Thyroid gland (tissue), 4 donors: ENCODE measurements around the gene TIMM10B. TPM values are rescaled to one million over a fixed set of nuclear protein-coding genes. Genes with fewer than 3 reads are reported as not detected.

Experiments used
- DNase-seq, 2 donors: peaks; one replicate each; pipeline ENCODE4 v3.0.0-alpha.2; 2019
- H3K27ac ChIP-seq, 3 donors: fragments of 200-600 bp; sonication (generic); 1 replicate in 2 of 3; 2 replicates in 1 of 3; pipeline ENCODE4 v1.5.1; 2016 to 2019; ENCODE audit warnings: mild to moderate bottlenecking in 1 of 3, moderate library complexity in 1 of 3
- H3K27me3 ChIP-seq: fragments of 200-600 bp; sonication (generic); one replicate; pipeline ENCODE4 v1.5.1; 2019
- H3K36me3 ChIP-seq, 2 donors: fragments of 200-600 bp; sonication (generic); one replicate each; pipeline ENCODE4 v1.5.1; 2016 to 2019
- H3K4me1 ChIP-seq, 2 donors: fragments of 200-600 bp; sonication (generic); one replicate each; pipeline ENCODE4 v1.5.1; 2017 to 2019
- H3K4me3 ChIP-seq, 3 donors: fragments of 200-600 bp; sonication (generic); replicated peaks in 1 of 3; 1 replicate in 2 of 3; 2 replicates in 1 of 3; pipeline ENCODE4 v1.5.1; 2016; ENCODE audit warnings: mild to moderate bottlenecking in 1 of 3
- H3K9me3 ChIP-seq: fragments of 200-600 bp; sonication (generic); one replicate; pipeline ENCODE4 v1.5.1; 2017
- POLR2A ChIP-seq, 2 donors: fragments of 450-650 bp; IDR thresholded peaks; one replicate each; pipeline ENCODE4 v1.6.1; 2017; ENCODE audit warnings: antibody characterized with exemption in 2 of 2, mild to moderate bottlenecking in 2 of 2, moderate library complexity in 1 of 2
- WGBS, 2 donors: methylation state at CpG; one replicate each; pipeline ENCODE4 v1.1.5; 2017; 5-methylcytosine and 5-hydroxymethylcytosine counted together
- intact Hi-C: fragments of 100-400 bp; cut with DNase I; formaldehyde crosslinking; loops from one replicate; pipeline ENCODE4 v1.15.1; 2023
- total RNA-seq, 4 donors: library from RNA; depleted of rRNA; stranded (reverse); fragments of >200 nt; gene quantifications; one replicate each; pipeline ENCODE4 v1.2.3, GENCODE V29; 2016
- TF ChIP-seq, protein P1 (sequence below), 6 experiments: fragments of 200-600 bp in 3 of 6; fragments of 450-650 bp in 3 of 6; sonication (generic) in 3 of 6; IDR thresholded peaks; one replicate each; pipeline ENCODE4 v1.5.1; 2016 to 2019; ENCODE audit warnings: antibody characterized with exemption in 6 of 6, mild to moderate bottlenecking in 2 of 6, inconsistent platforms in 1 of 6, moderate library complexity in 1 of 6

The TIMM10B gene
- total RNA-seq, 4 donors from 2014 or later, result 42.1 to 72.0 (median 56.3) TPM

DNA sequence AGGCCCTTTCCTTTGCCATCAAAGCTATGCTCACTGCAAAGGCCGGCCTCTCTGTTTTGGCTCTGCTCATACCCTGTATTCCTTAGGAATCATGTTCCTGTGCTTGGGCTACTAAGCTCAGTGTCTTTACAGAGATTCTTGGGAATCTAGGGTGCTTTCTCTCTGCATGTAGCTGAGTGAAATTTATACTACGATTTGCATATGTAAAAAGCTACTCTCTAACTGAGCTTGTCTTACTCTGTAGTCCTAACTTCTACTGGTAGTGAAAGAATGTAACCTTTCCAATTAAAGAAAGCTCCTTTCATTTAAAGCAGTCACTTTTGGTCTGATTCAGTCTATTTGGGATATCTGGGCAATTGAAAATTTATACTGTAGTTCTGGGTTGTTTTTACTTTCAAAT is 48.0 kb downstream of the TIMM10B start:
- Histone ChIP-seq H3K27ac (no peak overlapping the region), H3K9me3 (no peaks in the 10 kb centered on the region), H3K4me3 (no peak overlapping the region), H3K36me3 (no peaks in the 10 kb centered on the region), H3K27me3 (no peaks in the 10 kb centered on the region), H3K4me1 (no peaks in the 10 kb centered on the region)
- intact Hi-C loops, result no loop called here
- no peak for DNase-seq
- 86 to 93% methylated on average over 2 of the region's 2 CpGs for WGBS, 2 donors
- TF ChIP-seq POLR2A (IDR thresholded peaks at IDR 0.05), result no peak
- TF ChIP-seq, protein P1, sequence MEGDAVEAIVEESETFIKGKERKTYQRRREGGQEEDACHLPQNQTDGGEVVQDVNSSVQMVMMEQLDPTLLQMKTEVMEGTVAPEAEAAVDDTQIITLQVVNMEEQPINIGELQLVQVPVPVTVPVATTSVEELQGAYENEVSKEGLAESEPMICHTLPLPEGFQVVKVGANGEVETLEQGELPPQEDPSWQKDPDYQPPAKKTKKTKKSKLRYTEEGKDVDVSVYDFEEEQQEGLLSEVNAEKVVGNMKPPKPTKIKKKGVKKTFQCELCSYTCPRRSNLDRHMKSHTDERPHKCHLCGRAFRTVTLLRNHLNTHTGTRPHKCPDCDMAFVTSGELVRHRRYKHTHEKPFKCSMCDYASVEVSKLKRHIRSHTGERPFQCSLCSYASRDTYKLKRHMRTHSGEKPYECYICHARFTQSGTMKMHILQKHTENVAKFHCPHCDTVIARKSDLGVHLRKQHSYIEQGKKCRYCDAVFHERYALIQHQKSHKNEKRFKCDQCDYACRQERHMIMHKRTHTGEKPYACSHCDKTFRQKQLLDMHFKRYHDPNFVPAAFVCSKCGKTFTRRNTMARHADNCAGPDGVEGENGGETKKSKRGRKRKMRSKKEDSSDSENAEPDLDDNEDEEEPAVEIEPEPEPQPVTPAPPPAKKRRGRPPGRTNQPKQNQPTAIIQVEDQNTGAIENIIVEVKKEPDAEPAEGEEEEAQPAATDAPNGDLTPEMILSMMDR (IDR thresholded peaks at IDR 0.05), result no peak

DNA sequence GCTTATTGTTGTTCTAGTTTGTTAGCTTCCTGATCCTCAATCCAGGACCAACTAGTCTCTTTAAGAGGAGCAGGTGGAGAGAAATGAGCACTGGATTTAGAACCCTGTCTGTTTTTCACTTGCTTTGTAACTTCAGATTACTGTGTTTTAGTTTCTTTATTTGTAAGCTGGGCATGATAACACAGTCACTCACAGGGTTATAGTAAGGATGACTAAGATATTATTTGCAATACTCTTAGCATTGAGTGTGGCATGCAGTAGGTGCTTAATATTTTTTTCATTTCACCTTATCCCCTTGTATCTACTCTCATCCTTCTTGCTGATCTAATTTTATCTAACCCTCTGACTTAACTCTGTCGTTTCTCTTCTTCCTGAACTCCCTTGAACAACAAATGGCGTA is 49.5 kb downstream of the TIMM10B start:
- no peak for DNase-seq
- Histone ChIP-seq H3K4me1 (no peaks in the 10 kb centered on the region), H3K36me3 (no peaks in the 10 kb centered on the region), H3K4me3 (no peak overlapping the region), H3K27me3 (no peaks in the 10 kb centered on the region), H3K9me3 (no peaks in the 10 kb centered on the region), H3K27ac (no peak overlapping the region)
- no peak for TF ChIP-seq POLR2A (IDR thresholded peaks at IDR 0.05)
- TF ChIP-seq, protein P1 (IDR thresholded peaks at IDR 0.05), result no peak
- WGBS, 2 donors, result 92 to 95% methylated on average over 2 of the region's 2 CpGs
- intact Hi-C loops, result loop anchor here (5.0 to 10.0 kb wide), 2 partner anchors 86 to 174 kb away; partner anchors contain the start of gene TPP1

DNA sequence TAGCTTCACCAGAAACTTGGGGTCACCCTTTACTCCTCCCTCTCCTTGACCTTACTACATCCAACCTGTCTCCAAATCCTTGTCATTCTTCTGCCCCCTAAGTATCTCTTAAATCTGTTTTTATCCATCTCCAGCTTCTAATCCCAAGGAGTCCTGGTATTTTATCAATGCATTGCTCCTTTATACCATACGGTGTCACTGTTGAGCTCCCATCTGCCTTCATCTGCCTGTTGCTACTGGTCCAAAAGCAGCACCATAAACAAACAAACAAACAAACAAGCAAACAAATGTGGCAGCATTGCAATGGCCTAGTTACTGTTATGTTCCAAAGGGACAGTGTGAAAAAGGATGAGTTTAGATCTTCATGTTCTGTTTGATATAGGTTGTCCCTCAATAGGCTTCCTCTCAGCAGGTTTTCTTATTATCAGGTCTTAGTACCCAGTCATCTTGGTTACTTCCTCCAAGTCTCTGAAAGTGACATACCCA is 50.0 kb downstream of the TIMM10B start:
- Histone ChIP-seq H3K27me3 (no peaks in the 10 kb centered on the region), H3K9me3 (no peaks in the 10 kb centered on the region), H3K4me3 (no peak overlapping the region), H3K36me3 (no peaks in the 10 kb centered on the region), H3K27ac (no peak overlapping the region), H3K4me1 (no peaks in the 10 kb centered on the region)
- intact Hi-C loops, result loop anchor here (5.0 to 10.0 kb wide), 2 partner anchors 86 to 173 kb away; partner anchors contain the start of gene TPP1
- peak in 1 of 2 donors; percentile 15 for DNase-seq
- TF ChIP-seq, protein P1 (IDR thresholded peaks at IDR 0.05), result peak; percentile 32 to 95 (median 80)
- TF ChIP-seq POLR2A (IDR thresholded peaks at IDR 0.05), result no peak
- 0 to 3% methylated on average over 1 of the region's 1 CpG for WGBS, 2 donors

Other genes with a start within 250 kb of the TIMM10B start
- gene FHIP1B, start 246.9 kb upstream of the TIMM10B start, total RNA-seq, result 10 to 100 TPM; 37.1 to 60.8 (median 43.6) TPM
- under 1 TPM in 2 of 4 donors, not detected in 2; 0.39 to 0.67 TPM for gene CNGA4, start 242.4 kb upstream of the TIMM10B start, total RNA-seq
- gene CCKBR, start 221.7 kb upstream of the TIMM10B start, total RNA-seq, result 1 to 10 TPM in 1 of 4 donors, not detected in 3; 1.0 TPM
- gene CAVIN3, start 161.0 kb upstream of the TIMM10B start, total RNA-seq, result 10 to 100 TPM; 18.6 to 36.5 (median 30.1) TPM
- gene SMPD1, start 91.0 kb upstream of the TIMM10B start, total RNA-seq, result 10 to 100 TPM; 39.6 to 82.4 (median 57.6) TPM
- 10 to 100 TPM; 36.4 to 54.1 (median 45.4) TPM for gene APBB1, start 62.4 kb upstream of the TIMM10B start, total RNA-seq
- under 1 TPM in 2 of 4 donors, not detected in 2; 0.33 to 0.67 TPM for gene HPX, start 40.5 kb upstream of the TIMM10B start, total RNA-seq
- gene TRIM3, start 7.6 kb upstream of the TIMM10B start, total RNA-seq, result 10 to 100 TPM; 11.0 to 20.8 (median 14.6) TPM
- gene ARFIP2, start 170 bp upstream of the TIMM10B start, total RNA-seq, result 100 to 1,000 TPM in 2 of 4 donors, 10 to 100 TPM in 2; 86.7 to 124 (median 96.2) TPM
- 10 to 100 TPM; 10.9 to 21.8 (median 14.9) TPM for gene DNHD1, start 15.8 kb downstream of the TIMM10B start, total RNA-seq
- gene RRP8, start 122.1 kb downstream of the TIMM10B start, total RNA-seq, result 10 to 100 TPM; 12.9 to 36.7 (median 18.8) TPM
- 100 to 1,000 TPM; 101 to 144 (median 121) TPM for gene ILK, start 122.3 kb downstream of the TIMM10B start, total RNA-seq
- gene TAF10, start 130.7 kb downstream of the TIMM10B start, total RNA-seq, result 100 to 1,000 TPM in 3 of 4 donors, 10 to 100 TPM in 1; 96.6 to 113 (median 108) TPM
- 10 to 100 TPM; 51.3 to 97.3 (median 69.1) TPM for gene TPP1, start 137.9 kb downstream of the TIMM10B start, total RNA-seq
- 10 to 100 TPM in 1 of 4 donors, 1 to 10 TPM in 3; 5.6 to 14.4 (median 9.6) TPM for gene DCHS1, start 174.3 kb downstream of the TIMM10B start, total RNA-seq
- 100 to 1,000 TPM in 2 of 4 donors, 10 to 100 TPM in 2; 37.8 to 579 (median 144) TPM for gene MRPL17, start 201.8 kb downstream of the TIMM10B start, total RNA-seq